HepG2 (cell line): ENCODE measurements around the gene POC1A. TPM values are rescaled to one million over a fixed set of nuclear protein-coding genes. Genes with fewer than 3 reads are reported as not detected.

Source experiments
- ATAC-seq: fragments of 200-7000 bp; cut with Tn5 transposase; 3 replicates; pipeline ENCODE4 v1.9.1; 2020; ENCODE audit warnings: mild to moderate bottlenecking, moderate library complexity
- BruUV-seq: library from RNA; stranded (reverse); fragments of 400-500 nt; replicated peaks from 2 replicates; lab custom pipeline; 2021; lab: Mats Ljungman, UMichigan
- CTCF ChIA-PET: fragments of 300-600 bp; formaldehyde crosslinking; extraction: SDS; loops from one replicate; lab custom pipeline; 2021; ENCODE audit warnings: low total read pairs, inconsistent platforms, low intra/inter-chr PET ratio; lab: Yijun Ruan, JAX
- POLR2A ChIA-PET: fragments of 350-600 bp; sonication (Branson Sonifier 250); formaldehyde crosslinking; loops from one replicate; lab custom pipeline; 2020; ENCODE audit warnings: antibody characterized with exemption, inconsistent platforms; lab: Yijun Ruan, JAX
- DNase-seq: peaks from one replicate; pipeline ENCODE4 v3.0.0-alpha.2; 2015; ENCODE audit warnings: low spot score
- FAIRE-seq: peaks from 3 replicates; lab custom pipeline; 2011; peaks lifted over from hg19 to GRCh38; lab: Jason Lieb, UNC
- H2AFZ ChIP-seq: one replicate; pipeline ENCODE4 v1.6.1; 2011; ENCODE audit warnings: low read length, inconsistent platforms
- H3K27ac ChIP-seq: fragments of 300-600 bp; 3 replicates; pipeline ENCODE4 v1.8.0; 2011; ENCODE audit warnings: mixed run types, mild to moderate bottlenecking, mixed read lengths, low read length, inconsistent platforms; ENCODE audit not compliant: insufficient read depth; ENCODE audit errors: extremely low read length
- H3K27me3 ChIP-seq, 2 experiments: fragments of 200-600 bp in 1 of 2; 2 replicates in 1 of 2; 3 replicates in 1 of 2; pipeline versions ENCODE4 v1.6.0 to v1.8.0; 2011; ENCODE audit warnings: low read length in 2 of 2, mild to moderate bottlenecking in 2 of 2, moderate library complexity in 2 of 2, inconsistent platforms in 1 of 2; ENCODE audit not compliant: insufficient read depth in 2 of 2, control insufficient read depth in 1 of 2
- H3K36me3 ChIP-seq, 2 experiments: fragments of 200-600 bp in 1 of 2; replicated peaks in 1 of 2; 2 replicates in 1 of 2; 3 replicates in 1 of 2; pipeline versions ENCODE4 v1.5.1 to v1.8.0; 2011; ENCODE audit warnings: low read length in 2 of 2, inconsistent platforms in 1 of 2; ENCODE audit not compliant: insufficient read depth in 2 of 2, control insufficient read depth in 1 of 2
- H3K4me1 ChIP-seq: 2 replicates; pipeline ENCODE4 v1.5.1; 2012; ENCODE audit warnings: low read length, inconsistent platforms; ENCODE audit not compliant: insufficient read depth
- H3K4me2 ChIP-seq: 2 replicates; pipeline ENCODE4 v1.6.0; 2011; ENCODE audit warnings: low read depth, low read length, inconsistent platforms
- H3K4me3 ChIP-seq, 3 experiments: fragments of 200-600 bp in 1 of 3; sonication (generic), shearing (Covaris generic) in 1 of 3; replicated peaks in 1 of 3; 2 replicates each; pipeline ENCODE4 v1.5.1; 2011 to 2016; ENCODE audit warnings: low read length in 3 of 3, inconsistent platforms in 2 of 3, low read depth in 2 of 3, mild to moderate bottlenecking in 2 of 3, control low read depth in 1 of 3, mixed read lengths in 1 of 3; ENCODE audit not compliant: insufficient read depth in 1 of 3
- H3K79me2 ChIP-seq: one replicate; pipeline ENCODE4 v1.6.1; 2011; ENCODE audit warnings: low read length, inconsistent platforms; ENCODE audit not compliant: insufficient read depth
- H3K9ac ChIP-seq: 2 replicates; pipeline ENCODE4 v1.6.0; 2011; ENCODE audit warnings: mild to moderate bottlenecking, low read depth, low read length, inconsistent platforms; ENCODE audit not compliant: insufficient read depth
- H3K9me3 ChIP-seq: 2 replicates; pipeline ENCODE4 v1.5.1; 2012; ENCODE audit warnings: mild to moderate bottlenecking, low read length
- H4K20me1 ChIP-seq: 2 replicates; pipeline ENCODE4 v1.6.0; 2011; ENCODE audit warnings: inconsistent platforms, mild to moderate bottlenecking, low read length, moderate library complexity; ENCODE audit not compliant: insufficient read depth
- AGO1 ChIP-seq: fragments of 200-400 bp; formaldehyde crosslinking; IDR thresholded peaks from 2 replicates; pipeline ENCODE4 v1.6.1; 2017; ENCODE audit warnings: mild to moderate bottlenecking, low read depth, low read length, moderate library complexity; ENCODE audit not compliant: poor library complexity, severe bottlenecking
- GMEB1 ChIP-seq: sonication (generic); formaldehyde crosslinking; IDR thresholded peaks from 2 replicates; pipeline ENCODE4 v1.5.1; 2020; ENCODE audit warnings: missing genetic modification reagents, mild to moderate bottlenecking, borderline replicate concordance
- MNT ChIP-seq: fragments of 450-650 bp; IDR thresholded peaks from 2 replicates; pipeline ENCODE4 v1.6.1; 2016
- RERE ChIP-seq: IDR thresholded peaks from 2 replicates; pipeline ENCODE4 v1.6.1; 2016; ENCODE audit warnings: low read depth, missing genetic modification reagents, missing compliant biosample characterization
- ZMYM4 ChIP-seq: sonication (generic); formaldehyde crosslinking; IDR thresholded peaks from 2 replicates; pipeline ENCODE4 v1.8.1; 2023; ENCODE audit warnings: mild to moderate bottlenecking, missing genetic modification reagents
- WGBS: methylation state at CpG from one replicate; pipeline ENCODE4 v1.1.6; 2017; ENCODE audit warnings: low lambda C conversion rate; 5-methylcytosine and 5-hydroxymethylcytosine counted together
- in situ Hi-C: cut with HindIII; loops from 2 replicates; pipeline ENCODE4 v1.10.0; 2017; ENCODE audit warnings: low pct_unique_long_range_greater_than_20kb; ENCODE audit not compliant: extremely low pct_ligation_motif_present
- intact Hi-C: fragments of 100-400 bp; cut with micrococcal nuclease; formaldehyde crosslinking; loops from one replicate; pipeline ENCODE4 v1.10.0; 2022; ENCODE audit not compliant: unreplicated experiment
- polyA plus RNA-seq, 8 experiments: library from polyadenylated mRNA; depleted of rRNA in 3 of 8; stranded (reverse) in 7 of 8; unstranded in 1 of 8; fragments of >200 nt; fragmentation: Illumina TruSeq in 4 of 8; extraction: Trizol in 4 of 8; gene quantifications; 2 replicates each; pipeline versions ENCODE4 v1.2.1 to v1.2.3, GENCODE V29; 2011 to 2016; ENCODE audit warnings: low read depth in 4 of 8, missing spikeins in 1 of 8, mixed read lengths in 1 of 8; ENCODE audit not compliant: insufficient read depth in 1 of 8
- total RNA-seq, 5 experiments: library from RNA; depleted of rRNA; stranded (reverse); fragments of >200 nt; fragmentation: Illumina TruSeq; extraction: Trizol; gene quantifications; 2 replicates each; pipeline ENCODE4 v1.2.3, GENCODE V29; 2016; ENCODE audit warnings: low read depth in 1 of 5

The POC1A gene
- total and polyA plus RNA-seq, 2 of the 13 experiments (the other 11 are each of a cell fraction or from before 2014, with no cell fraction given): 14.6 to 20.0 TPM

- intact Hi-C loops: no loop called here
- BruUV-seq: no TSS peak
- H3K4me2 ChIP-seq: no peak overlapping the region
Observed at GRCh38 chr3:52092271-52092660, 62.0 kb downstream of the POC1A start.

More at GRCh38 chr3:52092271-52092660, 62.0 kb downstream of the POC1A start:
- Histone ChIP-seq H3K9me3 (no peaks in the 10 kb centered on the region), H3K9ac (no peak overlapping the region), H3K27me3 (no peaks in the 10 kb centered on the region), H3K36me3 (peaks cover 0 to 31% of the 10 kb centered on the region in 2 experiments; a peak in 4 of 5 replicates), H2AFZ (no peak overlapping the region), H3K27ac (no peak overlapping the region), H3K4me3 (no peak overlapping the region), H4K20me1 (no peaks in the 10 kb centered on the region), H3K79me2 (no peaks in the 10 kb centered on the region), H3K4me1 (peaks cover 44% of the 10 kb centered on the region)
- in situ Hi-C loops: no loop called here
- FAIRE-seq (no peak), DNase-seq (no peak), ATAC-seq (no peak)
- POLR2A ChIA-PET: no interaction called here
- TF ChIP-seq GMEB1 (CRISPR knock-in tag) (no peak), RERE (CRISPR knock-in tag) (no peak), MNT (0 out of 2 replicates have a peak, but pooled peaks have one; percentile 27), AGO1 (no peak), ZMYM4 (CRISPR knock-in tag) (no peak)
- no CpG with 5 or more reads among the region's 1 CpG for WGBS
- CTCF ChIA-PET: no interaction called here
